SK-N-DZ (cell line): ENCODE results near the gene ARHGEF17.

Experiments
- DNase-seq: peaks from one replicate; pipeline ENCODE4 v3.0.0-alpha.2; 2015; ENCODE audit warnings: low spot score

The ARHGEF17 gene

DNA sequence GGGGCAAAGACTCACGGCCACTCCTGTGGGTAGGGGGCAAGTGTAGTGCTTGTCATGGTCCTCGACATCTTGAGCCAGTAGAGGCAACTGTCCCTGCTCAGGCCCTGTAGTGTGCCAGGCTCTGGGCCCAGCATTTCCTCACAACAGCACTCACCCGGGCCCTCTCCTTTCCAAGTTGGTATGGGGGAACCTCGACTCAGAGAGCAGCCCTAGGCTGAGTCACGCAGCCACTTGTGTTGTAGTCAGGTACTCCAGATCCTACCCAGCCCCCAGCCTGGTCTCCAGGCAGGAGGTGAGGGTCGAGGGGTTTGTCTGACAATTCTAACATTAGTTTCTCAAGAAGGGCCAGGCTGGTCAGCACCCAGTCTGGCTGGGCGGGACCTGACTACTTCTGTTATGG, 72.3 kb downstream of the ARHGEF17 start:
- DNase-seq: no peak

DNA sequence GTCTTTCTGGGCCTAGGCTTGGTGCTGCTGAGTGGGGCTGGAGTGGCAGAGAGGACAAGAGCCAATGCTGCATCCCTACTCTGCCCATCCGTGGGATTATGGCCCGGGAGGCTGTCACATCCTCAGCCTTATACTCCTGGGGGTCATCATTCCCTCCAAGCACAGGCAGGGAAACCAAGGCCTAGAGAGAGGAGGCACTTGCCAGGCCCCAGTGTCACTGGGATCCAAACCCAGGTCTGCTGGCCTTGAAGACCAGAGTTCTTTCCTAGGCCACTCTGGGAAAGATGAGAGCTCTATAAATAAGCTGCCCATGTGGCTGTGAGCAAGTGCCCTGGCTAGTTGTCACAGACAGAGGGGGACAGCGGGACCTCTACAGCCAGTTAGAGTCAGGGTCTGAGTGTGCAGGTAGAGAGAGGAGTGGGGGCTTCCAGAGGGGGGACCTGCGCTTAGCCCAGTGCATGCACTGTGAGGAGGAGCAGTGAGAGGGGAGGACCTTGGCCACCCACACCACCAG, 72.9 kb downstream of the ARHGEF17 start:
- DNase-seq: no peak

GRCh38 chr11:73381589-73381988, 73.5 kb downstream of the ARHGEF17 start:
- no peak for DNase-seq

- no peak for DNase-seq
Observed at GRCh38 chr11:73382183-73382582, 74.1 kb downstream of the ARHGEF17 start.

DNA sequence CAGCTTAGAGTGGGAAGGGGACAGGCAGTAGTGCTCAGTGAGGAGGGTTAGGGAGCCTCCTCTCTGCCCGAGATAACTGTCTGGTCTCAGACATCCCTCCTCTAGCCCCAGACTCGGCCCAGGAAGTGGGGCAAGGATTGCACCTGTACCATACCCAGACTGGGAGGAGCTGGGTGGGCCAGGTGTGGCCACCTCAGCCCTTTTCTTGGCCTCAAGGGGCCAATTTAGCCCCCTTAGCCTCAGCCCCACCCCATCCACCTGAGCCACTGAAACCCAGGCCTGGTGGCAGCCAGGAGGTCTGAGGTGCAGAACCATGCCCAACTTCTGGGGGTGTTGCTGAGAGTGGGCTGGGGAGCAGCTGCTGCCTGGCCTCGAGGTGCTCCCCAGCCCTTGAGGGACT, 74.7 kb downstream of the ARHGEF17 start:
- no peak for DNase-seq

DNA sequence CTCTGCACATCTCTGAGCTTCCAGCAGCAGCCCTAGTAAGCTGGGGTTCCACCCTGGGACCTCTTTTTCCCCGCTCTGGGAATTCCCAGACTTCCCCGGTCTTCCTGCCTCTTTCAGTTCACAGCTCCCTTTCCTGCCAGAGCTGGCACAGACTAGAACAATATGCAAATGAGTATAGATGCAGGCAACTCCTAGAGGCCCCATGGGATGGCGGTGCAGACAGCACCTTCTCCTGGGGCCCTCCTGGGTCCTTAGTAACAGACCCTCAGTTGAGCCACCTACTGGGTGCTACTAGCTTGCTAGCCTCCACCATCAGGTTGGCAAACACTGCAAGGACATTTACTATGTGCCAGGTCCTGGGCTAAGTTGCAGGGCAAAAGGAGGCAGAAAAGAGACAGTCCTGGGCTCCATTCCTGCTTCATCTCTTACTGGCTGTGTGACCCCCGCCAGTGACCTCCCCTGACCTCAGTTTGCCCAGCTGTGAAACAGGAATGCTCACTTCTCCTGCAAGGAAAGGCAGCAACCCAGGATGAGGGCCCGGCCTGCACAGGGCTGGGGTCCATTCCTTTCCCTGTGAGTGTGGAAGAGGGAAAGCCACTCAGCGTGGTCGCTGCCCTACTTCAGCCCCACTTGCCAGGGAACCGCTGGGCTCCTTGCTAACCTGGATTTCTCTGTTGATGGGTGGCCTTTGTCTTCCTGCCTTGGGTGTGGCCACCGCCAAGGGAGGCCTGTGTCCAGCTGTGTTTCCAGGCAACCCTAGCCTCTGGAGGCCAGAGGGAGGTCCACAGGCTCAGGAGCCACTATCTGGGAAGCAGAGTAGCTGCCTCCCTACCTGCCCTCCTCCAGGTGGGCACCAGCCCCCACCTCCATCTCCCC, 75.4 kb downstream of the ARHGEF17 start:
- no peak for DNase-seq

DNA sequence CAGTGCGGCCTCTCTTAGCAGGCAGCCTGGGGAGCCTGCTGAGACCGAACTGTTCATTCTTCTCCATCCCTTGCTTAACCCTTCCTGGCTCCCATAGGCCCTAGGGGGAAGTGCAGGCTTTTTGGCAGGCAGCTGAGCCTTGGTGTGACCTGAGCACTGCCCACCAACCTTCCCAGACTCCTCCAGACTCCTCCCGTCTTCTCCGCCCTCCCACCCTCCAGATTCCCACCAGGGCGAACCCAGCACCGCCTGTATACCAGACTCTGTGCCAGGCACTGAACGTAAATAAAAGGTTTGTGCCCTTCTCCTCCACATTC, 76.0 kb downstream of the ARHGEF17 start:
- no peak for DNase-seq

- DNase-seq: no peak
Observed at GRCh38 chr11:73384531-73384871, 76.4 kb downstream of the ARHGEF17 start.

- DNase-seq: no peak
Observed at GRCh38 chr11:73384872-73385689, 77.0 kb downstream of the ARHGEF17 start.

DNA sequence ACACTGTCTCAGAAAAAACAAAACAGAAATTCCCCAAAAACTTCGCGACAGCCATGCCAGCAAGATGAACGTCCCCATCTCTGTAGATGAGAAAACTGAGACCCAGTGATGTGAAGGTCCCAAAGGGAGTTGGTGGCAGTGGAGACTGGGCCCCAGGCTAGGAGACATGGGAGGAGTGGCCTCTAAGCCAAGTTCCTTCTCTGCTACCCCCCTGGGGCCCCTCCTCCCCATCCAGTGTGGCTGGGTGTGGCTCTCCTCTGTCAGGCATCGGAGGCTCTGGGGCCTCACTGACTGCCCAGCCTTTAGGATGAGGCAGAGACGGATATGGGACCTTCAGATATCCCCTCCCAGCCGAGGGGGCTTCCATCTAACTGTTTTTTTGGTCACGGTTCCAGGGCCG, 77.9 kb downstream of the ARHGEF17 start:
- DNase-seq: no peak

DNA sequence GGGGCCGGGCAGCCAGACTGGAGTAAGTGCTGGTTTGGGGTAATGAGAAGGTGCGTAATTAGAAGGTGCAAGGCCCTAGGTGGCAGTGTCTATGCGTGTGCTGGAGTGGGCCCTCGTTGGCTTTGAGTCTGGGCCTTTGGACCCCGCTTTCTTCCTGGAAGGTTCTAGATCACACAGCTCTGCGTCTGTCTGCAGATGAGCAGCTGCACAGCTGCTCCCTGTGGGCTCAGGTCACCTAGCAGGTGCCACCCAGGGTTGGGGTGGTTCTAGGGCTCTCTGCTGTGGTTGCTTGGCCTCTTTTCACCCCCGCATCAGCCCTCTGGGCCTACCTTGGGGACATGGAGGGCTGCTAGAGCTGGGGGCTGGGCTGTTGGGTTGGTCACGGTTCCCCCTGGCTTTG, 78.5 kb downstream of the ARHGEF17 start:
- DNase-seq: no peak

DNA sequence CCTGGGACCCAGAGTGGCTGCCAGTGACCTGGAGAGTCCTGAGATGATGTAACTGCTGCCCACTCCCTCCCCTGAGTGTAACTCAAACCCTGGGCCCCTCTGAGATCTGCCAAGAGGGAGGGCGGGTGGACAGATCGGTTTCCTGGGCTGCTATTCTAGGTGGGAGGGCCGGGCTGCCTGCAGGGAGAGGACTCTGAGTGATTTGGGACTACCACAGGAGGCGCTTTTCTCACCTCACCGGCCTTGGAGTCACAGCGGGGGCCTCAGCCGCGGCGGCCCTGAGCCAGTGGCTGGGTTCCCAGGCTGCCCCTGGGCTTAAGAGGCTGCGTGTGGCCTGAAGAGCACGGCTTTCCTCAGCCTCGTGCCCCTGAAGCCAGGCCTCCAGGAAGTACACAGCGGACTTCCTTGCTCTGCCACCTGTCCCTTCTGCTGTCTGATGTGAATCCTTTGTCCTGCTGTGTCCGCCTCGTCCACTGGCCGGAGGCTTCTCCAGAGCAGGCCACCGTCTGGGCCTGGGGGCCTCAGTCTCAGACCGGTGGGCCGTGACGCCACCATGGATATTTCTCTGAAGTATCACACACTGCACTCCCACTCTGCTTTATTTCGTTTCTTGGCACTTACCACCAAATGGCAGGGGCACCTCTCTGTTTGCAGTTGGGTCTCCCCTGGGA, 79.7 kb downstream of the ARHGEF17 start:
- no peak for DNase-seq

DNA sequence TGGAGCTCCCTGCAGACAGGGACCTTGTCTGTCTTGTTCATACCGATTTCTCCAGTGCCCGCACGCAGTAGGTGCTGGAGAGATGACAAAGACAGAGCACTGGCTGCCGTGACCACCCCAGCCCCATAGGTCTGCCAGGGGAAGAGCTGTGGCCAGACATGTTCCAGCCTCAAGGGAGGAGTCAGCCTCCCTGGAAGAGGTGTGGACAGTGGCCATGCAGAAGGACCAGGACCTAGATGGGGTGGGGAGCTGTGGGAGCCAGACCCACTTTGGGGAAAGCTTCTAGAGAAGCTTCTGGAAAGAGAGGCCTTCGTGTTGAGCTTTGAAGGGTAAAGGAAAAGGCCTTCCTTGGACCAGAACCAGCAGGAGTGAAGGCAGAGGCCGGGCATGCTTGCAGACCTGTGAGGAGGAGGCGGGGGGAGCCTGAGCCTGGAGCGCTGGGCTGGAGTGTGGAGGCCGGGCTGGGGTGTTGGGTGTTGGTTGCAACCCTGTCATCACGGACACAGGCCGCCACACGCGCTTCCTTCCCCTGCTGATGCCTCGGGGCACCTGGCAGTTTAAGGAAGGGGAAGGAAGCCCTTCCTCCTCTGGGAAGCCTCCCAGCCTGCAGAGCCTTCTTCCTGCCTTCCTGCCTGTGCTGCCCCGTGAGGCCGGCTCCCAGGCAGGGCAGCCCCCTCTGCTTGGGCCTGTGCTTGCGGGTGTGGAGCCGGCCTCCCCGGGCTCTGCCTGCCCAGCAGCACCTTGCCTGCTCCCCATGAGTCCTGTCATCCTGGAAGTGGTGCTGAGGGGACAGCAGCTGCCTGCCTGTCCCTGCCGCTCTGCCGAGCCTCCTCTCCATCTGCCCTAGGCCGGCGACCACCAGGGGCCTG, 80.4 kb downstream of the ARHGEF17 start:
- DNase-seq: no peak

DNA sequence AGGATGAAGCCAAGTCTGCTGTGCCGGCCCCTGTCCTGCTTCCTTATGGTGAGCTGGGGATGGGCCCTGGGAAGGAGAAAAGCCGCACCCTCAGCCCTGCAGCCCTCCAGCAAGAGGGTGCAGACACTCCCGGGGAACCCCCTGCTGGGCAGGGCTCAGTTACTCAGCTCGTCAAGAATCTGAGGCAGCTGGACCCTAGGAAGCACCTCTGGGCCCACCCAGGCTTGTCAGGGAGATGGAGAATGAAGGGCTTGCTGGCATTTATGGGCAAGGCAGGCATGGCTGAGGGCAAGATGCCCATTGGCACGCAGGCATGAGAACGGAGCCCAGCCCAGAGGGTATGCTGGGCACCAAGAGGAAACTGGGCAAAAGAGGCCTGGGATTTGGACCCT, 81.1 kb downstream of the ARHGEF17 start:
- DNase-seq: no peak

- no peak for DNase-seq
Observed at GRCh38 chr11:73389916-73390315, 81.8 kb downstream of the ARHGEF17 start.

DNA sequence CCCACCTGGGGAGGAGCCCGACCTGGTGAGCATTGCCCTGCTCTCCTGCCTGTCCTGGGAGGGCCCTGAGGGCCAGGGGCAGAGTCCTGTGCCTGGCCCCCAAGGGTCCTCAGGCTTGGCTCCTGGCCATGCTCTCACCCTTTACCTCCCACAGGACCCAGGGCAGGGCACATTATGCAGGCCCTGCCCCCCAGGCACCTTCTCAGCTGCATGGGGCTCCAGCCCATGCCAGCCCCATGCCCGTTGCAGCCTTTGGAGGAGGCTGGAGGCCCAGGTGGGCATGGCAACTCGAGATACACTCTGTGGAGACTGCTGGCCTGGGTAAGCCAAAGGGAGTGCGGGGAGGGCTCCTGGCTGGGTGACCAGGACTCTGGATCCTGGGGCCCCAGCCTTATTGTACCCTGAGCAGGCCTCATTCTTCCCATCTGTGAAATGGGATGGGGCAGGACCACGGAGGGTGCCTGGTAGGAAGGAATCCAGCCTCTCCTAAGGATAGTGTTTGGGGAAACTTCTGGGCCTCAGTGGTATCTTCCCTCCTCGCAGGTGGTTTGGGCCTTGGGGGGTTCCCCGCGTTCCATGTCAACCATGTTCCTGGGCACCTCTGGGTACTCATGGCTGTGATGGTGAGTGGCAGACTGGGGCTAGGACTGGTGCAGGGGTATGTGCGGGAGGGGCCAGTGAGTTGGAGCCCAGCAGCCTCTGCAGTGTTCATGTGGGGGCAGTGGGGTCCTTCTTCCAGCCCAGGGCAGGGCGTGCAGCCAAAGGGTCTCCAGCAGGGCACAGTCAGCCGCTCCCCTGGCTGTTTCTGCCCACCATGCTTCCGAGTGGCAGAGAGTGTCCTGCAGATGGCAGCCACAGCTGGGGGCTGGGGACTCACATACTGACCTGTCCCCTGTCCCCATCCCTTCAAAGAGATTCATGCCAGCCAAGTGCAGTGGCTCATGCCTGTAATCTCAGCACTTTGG, 82.8 kb downstream of the ARHGEF17 start:
- DNase-seq: no peak

DNA sequence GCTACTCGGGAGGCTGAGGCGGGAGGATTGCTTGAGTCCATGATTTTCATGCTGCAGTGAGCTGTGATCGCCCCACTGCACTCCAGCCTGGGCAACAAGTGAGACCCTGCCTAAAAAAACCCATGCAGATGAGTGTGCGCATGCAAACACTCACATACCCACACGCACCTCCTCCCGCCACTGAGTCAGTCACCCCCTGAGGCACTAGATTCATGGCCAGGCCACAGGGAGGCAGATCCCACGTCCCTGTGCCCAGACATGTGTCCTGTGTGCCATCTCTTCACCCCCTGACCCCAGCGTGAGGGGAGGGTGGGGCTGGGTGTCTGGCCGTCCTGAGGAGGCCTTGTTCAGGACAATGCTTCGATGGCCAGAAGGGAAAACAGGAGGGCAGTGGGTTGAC, 83.6 kb downstream of the ARHGEF17 start:
- no peak for DNase-seq

DNA sequence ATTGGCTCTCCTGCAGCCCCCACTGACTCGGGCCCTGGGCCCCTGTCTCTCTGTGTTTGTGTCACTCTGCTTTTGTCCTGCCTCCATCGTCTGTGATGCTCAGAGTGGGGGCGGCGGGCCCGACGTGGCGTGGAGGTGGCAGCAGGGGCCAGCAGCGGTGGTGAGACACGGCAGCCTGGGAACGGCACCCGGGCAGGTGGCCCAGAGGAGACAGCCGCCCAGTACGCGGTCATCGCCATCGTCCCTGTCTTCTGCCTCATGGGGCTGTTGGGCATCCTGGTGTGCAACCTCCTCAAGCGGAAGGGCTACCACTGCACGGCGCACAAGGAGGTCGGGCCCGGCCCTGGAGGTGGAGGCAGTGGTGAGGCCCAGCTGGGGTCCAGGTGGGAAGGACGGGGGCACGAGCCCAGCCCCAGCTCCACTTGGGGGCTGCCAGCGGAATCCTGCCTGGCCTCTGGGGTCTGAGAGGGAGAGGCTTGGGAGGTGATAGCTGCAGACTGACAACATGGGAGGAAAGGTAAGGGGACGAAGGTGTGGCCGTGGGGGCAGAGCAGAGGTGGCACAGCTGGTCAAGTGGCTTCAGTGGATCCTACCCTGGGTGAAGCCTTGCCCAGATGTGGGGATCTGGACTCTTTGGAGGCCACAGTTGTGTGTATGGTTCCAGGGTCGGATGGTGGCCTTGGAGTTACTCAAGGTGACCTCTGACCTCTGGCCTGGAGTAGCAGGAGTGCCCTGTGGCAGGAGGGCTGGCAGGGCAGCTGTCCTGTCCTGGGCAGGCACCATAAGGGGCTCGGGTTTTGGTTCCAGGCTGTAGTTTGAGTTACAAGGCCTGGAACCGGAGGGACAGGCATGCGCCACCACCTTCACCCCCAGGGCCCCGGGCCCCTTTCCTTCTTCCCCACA, 84.3 kb downstream of the ARHGEF17 start:
- no peak for DNase-seq

- DNase-seq: no peak
Observed at GRCh38 chr11:73393011-73393380, 84.9 kb downstream of the ARHGEF17 start.
